ENCODE results near the gene USP3. TPM values are rescaled to one million over a fixed set of nuclear protein-coding genes. Genes with fewer than 3 reads are reported as not detected.

The USP3 gene
- total and polyA plus RNA-seq, 10 of the 15 experiments (the other 5 are each of a cell fraction or from before 2014, with no cell fraction given): 23.8 to 64.5 (median 50.3) TPM

DNA sequence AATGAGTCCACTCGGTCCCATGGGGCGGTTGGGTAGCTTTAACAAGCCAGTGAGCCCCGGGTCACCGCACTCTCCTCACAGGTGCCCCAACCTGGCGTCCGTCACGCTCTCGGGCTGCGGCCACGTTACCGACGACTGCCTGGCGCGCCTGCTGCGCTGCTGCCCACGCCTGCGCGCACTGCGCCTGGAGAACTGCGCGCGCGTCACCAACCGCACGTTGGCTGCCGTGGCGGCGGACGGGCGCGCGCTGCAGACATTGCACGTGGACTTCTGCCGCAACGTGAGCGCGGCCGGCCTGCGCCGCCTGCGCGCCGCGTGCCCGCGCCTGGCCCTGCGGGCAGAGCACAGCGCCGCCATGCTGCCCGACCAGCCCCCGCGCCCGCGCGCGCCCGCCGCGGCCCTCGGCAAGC lies 96.2 kb downstream of the USP3 start (continued):
- TF ChIP-seq SIN3A (IDR thresholded peaks at IDR 0.05; ENCODE audit: low read depth, low read length): no peak
- TF ChIP-seq RCOR1 (conservative IDR thresholded peaks at IDR 0.05; ENCODE audit: low read depth, low read length): no peak
- TF ChIP-seq, protein P1, sequence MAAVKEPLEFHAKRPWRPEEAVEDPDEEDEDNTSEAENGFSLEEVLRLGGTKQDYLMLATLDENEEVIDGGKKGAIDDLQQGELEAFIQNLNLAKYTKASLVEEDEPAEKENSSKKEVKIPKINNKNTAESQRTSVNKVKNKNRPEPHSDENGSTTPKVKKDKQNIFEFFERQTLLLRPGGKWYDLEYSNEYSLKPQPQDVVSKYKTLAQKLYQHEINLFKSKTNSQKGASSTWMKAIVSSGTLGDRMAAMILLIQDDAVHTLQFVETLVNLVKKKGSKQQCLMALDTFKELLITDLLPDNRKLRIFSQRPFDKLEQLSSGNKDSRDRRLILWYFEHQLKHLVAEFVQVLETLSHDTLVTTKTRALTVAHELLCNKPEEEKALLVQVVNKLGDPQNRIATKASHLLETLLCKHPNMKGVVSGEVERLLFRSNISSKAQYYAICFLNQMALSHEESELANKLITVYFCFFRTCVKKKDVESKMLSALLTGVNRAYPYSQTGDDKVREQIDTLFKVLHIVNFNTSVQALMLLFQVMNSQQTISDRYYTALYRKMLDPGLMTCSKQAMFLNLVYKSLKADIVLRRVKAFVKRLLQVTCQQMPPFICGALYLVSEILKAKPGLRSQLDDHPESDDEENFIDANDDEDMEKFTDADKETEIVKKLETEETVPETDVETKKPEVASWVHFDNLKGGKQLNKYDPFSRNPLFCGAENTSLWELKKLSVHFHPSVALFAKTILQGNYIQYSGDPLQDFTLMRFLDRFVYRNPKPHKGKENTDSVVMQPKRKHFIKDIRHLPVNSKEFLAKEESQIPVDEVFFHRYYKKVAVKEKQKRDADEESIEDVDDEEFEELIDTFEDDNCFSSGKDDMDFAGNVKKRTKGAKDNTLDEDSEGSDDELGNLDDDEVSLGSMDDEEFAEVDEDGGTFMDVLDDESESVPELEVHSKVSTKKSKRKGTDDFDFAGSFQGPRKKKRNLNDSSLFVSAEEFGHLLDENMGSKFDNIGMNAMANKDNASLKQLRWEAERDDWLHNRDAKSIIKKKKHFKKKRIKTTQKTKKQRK (IDR thresholded peaks at IDR 0.05; ENCODE audit: low read depth, low read length): no peak
- TF ChIP-seq TBL1XR1 (IDR thresholded peaks at IDR 0.05; ENCODE audit: low read depth, low read length): no peak
- no peak for TF ChIP-seq RAD51 (IDR thresholded peaks at IDR 0.05)
- TF ChIP-seq, protein P2, sequence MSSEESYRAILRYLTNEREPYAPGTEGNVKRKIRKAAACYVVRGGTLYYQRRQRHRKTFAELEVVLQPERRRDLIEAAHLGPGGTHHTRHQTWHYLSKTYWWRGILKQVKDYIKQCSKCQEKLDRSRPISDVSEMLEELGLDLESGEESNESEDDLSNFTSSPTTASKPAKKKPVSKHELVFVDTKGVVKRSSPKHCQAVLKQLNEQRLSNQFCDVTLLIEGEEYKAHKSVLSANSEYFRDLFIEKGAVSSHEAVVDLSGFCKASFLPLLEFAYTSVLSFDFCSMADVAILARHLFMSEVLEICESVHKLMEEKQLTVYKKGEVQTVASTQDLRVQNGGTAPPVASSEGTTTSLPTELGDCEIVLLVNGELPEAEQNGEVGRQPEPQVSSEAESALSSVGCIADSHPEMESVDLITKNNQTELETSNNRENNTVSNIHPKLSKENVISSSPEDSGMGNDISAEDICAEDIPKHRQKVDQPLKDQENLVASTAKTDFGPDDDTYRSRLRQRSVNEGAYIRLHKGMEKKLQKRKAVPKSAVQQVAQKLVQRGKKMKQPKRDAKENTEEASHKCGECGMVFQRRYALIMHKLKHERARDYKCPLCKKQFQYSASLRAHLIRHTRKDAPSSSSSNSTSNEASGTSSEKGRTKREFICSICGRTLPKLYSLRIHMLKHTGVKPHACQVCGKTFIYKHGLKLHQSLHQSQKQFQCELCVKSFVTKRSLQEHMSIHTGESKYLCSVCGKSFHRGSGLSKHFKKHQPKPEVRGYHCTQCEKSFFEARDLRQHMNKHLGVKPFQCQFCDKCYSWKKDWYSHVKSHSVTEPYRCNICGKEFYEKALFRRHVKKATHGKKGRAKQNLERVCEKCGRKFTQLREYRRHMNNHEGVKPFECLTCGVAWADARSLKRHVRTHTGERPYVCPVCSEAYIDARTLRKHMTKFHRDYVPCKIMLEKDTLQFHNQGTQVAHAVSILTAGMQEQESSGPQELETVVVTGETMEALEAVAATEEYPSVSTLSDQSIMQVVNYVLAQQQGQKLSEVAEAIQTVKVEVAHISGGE (CRISPR knock-in tag; IDR thresholded peaks at IDR 0.05): no peak
- TF ChIP-seq SMAD5 (IDR thresholded peaks at IDR 0.05; ENCODE audit: low read depth): peak; percentile 80; the same call in 1 of the 2 replicates
- no peak for TF ChIP-seq EZH2 (IDR thresholded peaks at IDR 0.05; ENCODE audit: borderline replicate concordance, control insufficient read depth, low read depth, low read length)
- TF ChIP-seq, protein P3, sequence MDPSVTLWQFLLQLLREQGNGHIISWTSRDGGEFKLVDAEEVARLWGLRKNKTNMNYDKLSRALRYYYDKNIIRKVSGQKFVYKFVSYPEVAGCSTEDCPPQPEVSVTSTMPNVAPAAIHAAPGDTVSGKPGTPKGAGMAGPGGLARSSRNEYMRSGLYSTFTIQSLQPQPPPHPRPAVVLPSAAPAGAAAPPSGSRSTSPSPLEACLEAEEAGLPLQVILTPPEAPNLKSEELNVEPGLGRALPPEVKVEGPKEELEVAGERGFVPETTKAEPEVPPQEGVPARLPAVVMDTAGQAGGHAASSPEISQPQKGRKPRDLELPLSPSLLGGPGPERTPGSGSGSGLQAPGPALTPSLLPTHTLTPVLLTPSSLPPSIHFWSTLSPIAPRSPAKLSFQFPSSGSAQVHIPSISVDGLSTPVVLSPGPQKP (IDR thresholded peaks at IDR 0.05; ENCODE audit: low read depth, low read length): no peak
- TF ChIP-seq FOXK2 (IDR thresholded peaks at IDR 0.05): no peak
- no peak for TF ChIP-seq KDM1A (IDR thresholded peaks at IDR 0.05; ENCODE audit: borderline replicate concordance)
- no peak for TF ChIP-seq ESRRA (IDR thresholded peaks at IDR 0.05; ENCODE audit: low read length)
- no peak for TF ChIP-seq NFXL1 (IDR thresholded peaks at IDR 0.05; ENCODE audit: borderline replicate concordance)
- TF ChIP-seq WRNIP1 (IDR thresholded peaks at IDR 0.05; ENCODE audit: borderline replicate concordance, low read depth, low read length): no peak
- TF ChIP-seq SUZ12 (IDR thresholded peaks at IDR 0.05; ENCODE audit: unreplicated experiment): no peak
- no peak for TF ChIP-seq KAT2A (conservative IDR thresholded peaks at IDR 0.05; ENCODE audit: control insufficient read depth, low read depth, low read length)
- no peak for TF ChIP-seq ZNF274 (IDR thresholded peaks at IDR 0.05; ENCODE audit: insufficient read depth, insufficient read length)
- no peak for TF ChIP-seq HDAC2 (IDR thresholded peaks at IDR 0.05)
- TF ChIP-seq, protein P4, sequence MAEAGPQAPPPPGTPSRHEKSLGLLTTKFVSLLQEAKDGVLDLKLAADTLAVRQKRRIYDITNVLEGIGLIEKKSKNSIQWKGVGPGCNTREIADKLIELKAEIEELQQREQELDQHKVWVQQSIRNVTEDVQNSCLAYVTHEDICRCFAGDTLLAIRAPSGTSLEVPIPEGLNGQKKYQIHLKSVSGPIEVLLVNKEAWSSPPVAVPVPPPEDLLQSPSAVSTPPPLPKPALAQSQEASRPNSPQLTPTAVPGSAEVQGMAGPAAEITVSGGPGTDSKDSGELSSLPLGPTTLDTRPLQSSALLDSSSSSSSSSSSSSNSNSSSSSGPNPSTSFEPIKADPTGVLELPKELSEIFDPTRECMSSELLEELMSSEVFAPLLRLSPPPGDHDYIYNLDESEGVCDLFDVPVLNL (IDR thresholded peaks at IDR 0.05; ENCODE audit: low read depth, low read length): no peak
- TF ChIP-seq ZNF384 (IDR thresholded peaks at IDR 0.05; ENCODE audit: borderline replicate concordance, low read depth, low read length): no peak
- TF ChIP-seq, protein P5, sequence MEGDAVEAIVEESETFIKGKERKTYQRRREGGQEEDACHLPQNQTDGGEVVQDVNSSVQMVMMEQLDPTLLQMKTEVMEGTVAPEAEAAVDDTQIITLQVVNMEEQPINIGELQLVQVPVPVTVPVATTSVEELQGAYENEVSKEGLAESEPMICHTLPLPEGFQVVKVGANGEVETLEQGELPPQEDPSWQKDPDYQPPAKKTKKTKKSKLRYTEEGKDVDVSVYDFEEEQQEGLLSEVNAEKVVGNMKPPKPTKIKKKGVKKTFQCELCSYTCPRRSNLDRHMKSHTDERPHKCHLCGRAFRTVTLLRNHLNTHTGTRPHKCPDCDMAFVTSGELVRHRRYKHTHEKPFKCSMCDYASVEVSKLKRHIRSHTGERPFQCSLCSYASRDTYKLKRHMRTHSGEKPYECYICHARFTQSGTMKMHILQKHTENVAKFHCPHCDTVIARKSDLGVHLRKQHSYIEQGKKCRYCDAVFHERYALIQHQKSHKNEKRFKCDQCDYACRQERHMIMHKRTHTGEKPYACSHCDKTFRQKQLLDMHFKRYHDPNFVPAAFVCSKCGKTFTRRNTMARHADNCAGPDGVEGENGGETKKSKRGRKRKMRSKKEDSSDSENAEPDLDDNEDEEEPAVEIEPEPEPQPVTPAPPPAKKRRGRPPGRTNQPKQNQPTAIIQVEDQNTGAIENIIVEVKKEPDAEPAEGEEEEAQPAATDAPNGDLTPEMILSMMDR (IDR thresholded peaks at IDR 0.05 in 2 of 3, conservative IDR thresholded peaks at IDR 0.05 in 1 of 3; ENCODE audit: control insufficient read depth in 2 of 3, extremely low read depth in 1 of 3, insufficient read depth in 1 of 3, low read depth in 3 of 3, low read length in 3 of 3): no peak; a peak in 1 of 6 replicates
